NCI-H1417 treated with DMSO at 0.1 percent for 48 hours (cell line): ENCODE results near the gene PER2.
"Not testable (repeated sequence)": the region's sequence is repeated elsewhere in the genome, so short reads cannot be mapped to it uniquely, and the experiment has no call there.

Experiments used
- DNase-seq: peaks from one replicate; lab custom pipeline; 2025; lab: John Stamatoyannopoulos, UW

Gene PER2, protein sequence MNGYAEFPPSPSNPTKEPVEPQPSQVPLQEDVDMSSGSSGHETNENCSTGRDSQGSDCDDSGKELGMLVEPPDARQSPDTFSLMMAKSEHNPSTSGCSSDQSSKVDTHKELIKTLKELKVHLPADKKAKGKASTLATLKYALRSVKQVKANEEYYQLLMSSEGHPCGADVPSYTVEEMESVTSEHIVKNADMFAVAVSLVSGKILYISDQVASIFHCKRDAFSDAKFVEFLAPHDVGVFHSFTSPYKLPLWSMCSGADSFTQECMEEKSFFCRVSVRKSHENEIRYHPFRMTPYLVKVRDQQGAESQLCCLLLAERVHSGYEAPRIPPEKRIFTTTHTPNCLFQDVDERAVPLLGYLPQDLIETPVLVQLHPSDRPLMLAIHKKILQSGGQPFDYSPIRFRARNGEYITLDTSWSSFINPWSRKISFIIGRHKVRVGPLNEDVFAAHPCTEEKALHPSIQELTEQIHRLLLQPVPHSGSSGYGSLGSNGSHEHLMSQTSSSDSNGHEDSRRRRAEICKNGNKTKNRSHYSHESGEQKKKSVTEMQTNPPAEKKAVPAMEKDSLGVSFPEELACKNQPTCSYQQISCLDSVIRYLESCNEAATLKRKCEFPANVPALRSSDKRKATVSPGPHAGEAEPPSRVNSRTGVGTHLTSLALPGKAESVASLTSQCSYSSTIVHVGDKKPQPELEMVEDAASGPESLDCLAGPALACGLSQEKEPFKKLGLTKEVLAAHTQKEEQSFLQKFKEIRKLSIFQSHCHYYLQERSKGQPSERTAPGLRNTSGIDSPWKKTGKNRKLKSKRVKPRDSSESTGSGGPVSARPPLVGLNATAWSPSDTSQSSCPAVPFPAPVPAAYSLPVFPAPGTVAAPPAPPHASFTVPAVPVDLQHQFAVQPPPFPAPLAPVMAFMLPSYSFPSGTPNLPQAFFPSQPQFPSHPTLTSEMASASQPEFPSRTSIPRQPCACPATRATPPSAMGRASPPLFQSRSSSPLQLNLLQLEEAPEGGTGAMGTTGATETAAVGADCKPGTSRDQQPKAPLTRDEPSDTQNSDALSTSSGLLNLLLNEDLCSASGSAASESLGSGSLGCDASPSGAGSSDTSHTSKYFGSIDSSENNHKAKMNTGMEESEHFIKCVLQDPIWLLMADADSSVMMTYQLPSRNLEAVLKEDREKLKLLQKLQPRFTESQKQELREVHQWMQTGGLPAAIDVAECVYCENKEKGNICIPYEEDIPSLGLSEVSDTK (N-terminal part only)

DNA sequence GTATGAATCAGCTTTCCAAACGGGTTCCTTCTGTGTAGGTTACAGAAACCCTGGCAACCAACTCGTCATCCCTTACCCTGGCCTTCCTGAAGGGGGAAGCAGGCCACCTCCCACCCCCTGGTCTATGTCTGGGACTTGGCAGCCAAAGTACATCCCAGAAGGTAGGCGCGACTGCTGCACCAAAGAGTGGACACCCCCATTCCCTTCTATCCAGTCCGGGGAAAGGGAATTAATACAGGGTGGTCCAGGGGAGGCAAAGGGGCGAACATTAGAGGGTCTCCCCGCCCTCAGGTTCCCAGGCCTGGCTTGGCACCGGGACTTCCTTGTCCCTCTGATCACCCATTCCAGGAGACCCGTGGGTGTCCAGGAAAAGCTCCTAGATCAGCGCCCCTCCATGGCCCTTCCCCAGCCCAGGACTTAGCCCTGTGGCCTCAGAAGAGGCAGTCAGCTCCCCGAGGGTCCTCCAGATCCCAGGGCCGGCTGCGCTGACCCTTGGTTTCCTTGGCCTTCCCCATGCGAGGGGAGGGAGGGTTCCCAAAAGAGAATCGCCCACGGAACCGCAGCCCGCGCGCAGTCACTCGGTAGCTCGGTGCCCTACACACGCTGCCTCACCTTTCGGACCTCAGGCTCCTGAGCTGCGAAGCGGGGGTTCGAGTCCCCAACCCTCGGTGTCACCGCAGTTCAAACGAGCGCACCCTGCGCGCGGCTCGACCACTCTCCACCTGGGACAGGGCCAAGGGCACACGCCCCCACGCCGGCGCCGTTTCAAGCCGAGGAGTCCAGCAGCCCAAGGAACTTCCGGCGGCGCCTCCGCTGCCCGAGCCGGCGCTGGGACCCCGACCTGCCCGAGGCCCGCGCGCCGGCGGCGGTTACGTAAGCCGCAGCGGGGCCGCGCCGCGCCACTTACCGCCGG, at the start of gene PER2:
Gene PER2, minus strand, starts transcription at position 874 of the 913 bp plus-strand sequence. CDS start 10,674 bp downstream, outside the sequence.
- DNase-seq: no peak

DNA sequence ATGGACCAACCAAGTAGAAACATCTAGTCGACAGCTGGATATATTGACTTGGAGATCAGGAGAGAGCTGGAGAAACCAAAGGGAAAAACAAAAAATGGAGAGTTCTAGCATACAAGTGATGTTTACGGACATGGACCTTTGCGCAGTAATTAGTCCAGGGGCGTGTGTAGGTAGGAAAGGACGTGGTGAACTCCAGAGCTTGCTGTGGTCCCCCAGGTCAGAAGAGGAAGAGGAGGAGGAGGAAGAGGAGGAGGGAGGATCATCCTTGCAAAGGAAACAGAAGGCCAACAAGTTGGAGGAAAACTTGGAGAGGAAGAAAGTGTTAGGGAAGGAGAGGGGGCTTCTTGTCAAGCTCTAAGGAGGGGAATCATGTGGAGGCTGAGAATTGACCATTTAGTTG, 49.4 kb upstream of the PER2 start:
- DNase-seq: no peak

DNA sequence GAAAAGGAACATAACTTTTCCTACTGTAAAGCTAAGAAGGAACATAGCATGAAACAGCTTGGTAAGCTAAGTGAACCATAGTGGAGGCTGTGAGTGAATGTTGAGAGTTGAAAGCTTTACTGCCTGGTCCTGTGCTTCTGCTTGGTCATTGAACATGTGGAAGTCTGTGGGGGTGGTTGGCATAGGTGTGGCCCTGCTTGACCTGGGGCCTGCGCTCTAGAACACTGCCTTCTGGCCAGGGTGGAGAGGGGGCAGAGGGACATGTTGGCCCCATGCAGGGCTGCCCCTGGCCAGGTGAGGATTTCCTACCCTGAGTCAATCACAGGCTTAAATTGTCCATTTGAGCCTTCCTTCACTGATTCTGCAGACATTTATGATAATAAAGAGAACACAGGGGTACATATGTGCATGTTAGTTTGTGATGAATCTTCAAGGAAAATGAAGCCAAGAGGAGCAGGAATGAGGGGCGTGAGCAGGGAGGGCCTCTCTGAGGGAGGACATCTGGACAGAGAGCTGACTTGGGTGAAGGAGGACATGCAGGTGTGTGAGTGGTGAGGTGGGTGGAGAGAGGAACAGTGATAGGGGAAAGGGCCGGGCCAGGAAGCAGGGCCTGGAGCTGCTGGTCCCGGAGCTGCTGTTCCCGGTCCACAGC, 48.5 kb upstream of the PER2 start:
- DNase-seq: no peak

DNA sequence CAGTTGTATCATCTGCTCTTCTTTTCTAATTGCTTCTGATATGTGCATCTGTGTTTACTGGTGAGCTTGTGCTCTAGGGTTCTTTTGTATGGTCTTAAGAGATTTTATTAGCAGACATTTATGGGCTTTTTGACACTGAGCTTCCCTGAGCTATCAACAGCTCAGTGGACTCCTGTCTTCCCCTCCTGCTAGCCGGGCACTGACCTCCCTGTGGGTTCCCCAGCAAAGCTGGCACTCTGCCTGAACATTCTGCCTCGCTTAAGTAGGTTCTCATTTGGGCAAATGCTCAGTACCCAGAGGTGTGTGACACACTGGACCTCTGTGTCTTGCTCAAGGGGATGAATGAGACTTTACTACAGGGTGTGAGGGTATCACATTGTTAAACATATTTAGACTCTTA, 47.7 kb upstream of the PER2 start:
- DNase-seq: no peak

DNA sequence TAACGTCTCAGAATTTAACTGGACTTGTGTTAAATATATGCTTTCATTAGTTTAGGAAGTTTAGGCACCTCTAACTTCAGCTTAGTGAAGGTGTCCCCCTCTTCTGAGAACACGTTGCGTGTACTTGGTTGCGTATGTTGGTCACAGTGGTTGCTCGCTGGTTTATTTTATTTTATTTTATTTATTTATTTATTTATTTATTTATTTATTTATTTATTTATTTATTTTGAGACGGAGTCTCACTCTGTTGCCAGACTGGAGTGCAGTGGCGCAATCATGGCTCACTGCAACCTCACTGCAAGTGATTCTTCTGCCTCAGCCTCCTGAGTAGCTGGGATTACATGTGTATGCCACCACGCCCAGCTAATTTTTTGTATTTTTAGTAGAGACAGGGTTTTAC, 47.2 kb upstream of the PER2 start:
- not testable (repeated sequence) for DNase-seq

DNA sequence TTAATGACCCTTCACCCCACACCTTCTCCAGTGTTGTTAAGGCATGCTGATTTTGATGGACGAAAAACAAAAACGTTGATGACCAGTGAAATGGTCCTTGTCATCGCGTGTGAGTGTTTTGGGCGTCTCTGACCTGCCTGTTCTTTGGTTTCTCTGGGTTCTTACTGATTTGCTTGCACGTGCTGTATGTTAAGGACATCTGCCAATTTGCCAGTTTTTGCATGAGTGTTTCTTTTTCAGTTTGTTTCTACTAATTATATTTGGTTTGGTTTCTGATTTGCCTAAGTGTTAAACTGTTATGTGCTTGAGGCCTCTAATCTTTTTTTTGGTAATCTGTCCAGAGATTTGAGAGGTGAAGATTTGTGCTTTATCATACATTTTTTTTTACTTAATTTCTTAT, 46.5 kb upstream of the PER2 start:
- DNase-seq: no peak

DNA sequence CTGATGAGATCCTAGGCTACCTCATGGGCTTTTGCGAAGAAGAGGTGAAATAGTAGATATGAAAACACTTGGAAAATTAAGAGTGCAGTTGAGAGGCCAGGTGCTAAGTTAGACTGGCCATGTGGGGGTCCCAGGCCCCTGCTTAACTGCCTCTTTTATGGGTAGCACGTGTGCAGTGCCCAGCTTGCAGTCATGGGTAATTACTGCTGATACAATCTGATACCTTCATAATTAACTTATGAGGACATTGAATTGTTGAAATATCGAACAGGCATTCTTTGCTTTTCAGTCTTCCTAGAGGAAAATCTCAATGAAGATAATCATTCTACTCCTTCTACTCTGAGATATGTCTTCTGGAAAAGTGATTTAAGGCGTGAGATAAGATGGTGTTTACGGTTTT, 43.5 kb upstream of the PER2 start:
- no peak for DNase-seq

DNA sequence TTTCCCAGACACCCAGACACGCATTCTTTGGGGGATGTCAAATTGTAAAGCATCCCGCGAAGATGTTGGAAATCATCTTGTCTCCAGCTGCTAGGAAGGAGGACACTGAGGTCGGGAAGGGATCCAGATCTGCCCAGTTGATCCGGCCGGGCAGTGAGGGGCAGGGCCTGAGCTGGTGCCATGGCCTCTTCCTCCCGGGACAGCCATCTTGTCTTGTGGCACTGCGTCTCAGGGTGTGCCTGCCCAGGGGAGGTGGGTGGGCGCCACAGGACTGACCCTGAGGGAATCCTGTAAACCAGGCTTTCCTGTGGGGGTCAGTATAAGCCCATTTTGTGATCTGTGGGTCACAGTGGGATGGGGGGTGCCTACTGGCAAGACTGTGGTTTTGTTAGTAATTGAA, 42.0 kb upstream of the PER2 start:
- DNase-seq: no peak

DNA sequence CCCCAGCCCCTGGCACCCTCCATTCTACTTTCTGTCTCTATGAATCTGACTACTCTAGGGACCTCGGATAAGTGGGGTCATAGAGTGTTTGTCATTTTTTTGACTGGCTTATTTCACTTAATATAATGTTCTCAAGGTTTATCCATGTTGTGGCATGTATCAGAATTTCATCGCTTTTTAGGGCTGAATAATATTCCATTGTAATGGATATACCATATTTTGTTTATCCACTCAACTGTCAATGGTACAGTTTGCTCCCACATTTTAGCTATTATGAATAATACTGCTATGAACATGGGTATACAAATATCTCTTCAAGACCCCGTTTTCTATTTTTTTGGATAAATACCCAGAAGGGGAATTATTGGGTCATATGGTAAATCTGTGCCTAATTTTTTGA, 39.3 kb upstream of the PER2 start:
- no peak for DNase-seq

DNA sequence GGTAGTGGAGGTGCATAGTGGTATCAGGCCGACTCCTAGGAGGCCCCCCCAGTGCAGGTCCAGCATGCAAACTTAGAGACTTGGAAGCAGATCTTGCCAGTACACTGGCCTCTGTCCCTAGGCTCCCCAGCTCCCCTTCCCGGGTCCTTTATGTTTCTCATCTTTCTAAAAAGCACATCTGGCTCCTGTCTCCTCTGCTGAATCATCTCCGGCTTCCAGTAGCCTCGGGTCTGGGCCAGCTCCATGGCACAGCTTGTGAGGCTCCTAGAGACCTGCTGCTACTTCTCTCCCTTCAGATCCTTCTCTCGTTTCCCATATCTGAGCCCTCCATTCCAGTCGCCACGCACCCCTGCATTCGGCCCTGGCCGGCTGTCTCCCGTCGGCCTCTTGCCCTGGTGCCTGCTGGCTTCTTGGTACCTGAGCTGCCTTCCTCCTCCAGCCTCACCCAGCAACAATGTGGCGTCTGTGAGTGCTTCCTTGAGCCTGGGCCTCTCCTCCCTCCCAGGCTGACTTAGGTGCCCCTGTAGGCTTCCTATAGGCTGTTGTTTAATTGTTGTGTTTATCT, 38.5 kb upstream of the PER2 start:
- no peak for DNase-seq

DNA sequence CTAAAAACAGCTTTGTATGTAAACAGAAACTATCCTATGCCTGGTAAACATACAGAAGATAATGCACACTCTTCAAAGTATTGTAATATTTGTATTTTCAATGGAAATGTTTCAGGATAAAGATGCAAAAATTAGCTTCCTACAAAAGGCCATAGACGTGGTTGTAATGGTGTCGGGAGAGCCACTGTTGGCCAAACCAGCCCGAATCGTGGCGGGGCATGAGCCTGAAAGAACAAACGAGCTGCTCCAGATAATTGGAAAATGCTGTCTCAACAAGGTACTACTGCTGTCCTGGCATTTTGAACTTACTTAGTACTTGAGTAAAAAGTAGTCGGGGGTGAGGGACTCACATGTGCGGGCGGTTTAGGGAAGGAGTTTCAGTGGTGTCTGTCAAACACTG, 37.3 kb upstream of the PER2 start:
- DNase-seq: no peak

DNA sequence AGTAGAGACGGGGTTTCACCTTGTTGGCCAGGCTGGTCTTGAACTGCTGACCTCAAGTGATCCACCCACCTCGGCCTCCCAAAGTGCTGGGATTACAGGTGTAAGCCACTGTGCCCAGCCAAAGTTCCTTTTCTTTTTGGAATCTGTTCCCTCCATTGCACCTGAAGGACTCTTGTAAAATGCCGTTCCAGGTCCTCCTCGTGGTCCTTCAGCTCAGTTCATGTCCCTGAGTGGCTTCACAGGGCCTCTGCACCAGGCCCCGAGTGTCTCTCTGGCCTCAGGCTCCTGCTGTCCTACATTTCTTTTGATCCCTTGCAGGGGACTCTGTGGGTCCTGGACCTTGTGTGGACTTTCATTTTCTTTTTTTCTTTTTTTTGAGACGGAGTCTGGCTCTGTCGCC, 35.8 kb upstream of the PER2 start:
- DNase-seq: not testable (repeated sequence)

DNA sequence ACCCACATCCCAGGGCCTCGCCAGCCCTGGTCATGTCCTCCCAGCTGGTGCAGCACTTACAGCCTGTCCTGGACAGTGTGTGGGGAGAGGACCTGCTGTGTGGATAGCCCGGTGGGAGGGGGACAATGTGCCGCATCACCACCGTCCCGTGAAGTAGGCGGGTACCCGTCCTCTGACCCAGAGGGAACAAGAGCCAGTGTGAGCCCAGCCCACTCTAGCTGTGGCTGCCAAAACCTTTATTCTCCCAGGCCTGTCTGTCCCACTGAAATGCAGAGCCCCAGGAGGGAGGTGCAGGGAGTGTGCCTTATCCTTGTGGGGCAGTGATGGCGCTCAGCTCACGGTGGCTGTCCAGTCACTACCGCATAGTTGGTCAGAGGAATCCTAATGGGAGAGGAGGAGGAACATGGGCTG, 33.6 kb upstream of the PER2 start:
- no peak for DNase-seq

DNA sequence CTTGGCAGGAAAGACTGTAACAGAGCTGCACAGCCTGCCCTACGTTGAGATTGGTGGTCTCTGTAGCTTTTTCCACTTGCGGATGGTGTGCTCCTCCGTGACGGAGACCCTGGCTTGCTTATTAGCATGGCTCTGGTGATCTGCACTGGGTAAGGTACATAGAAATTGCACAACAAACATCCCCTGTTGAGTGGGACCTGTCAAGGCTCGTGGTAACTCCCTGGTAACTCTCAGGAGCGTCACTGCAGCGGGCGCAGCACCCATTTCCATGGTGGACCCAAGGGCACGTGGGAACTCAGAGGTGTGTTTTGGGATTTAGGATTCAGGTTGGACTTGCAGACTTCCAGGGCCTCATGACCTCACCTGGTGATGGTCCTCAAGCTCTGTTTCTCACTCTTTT, 33.1 kb upstream of the PER2 start:
- no peak for DNase-seq

DNA sequence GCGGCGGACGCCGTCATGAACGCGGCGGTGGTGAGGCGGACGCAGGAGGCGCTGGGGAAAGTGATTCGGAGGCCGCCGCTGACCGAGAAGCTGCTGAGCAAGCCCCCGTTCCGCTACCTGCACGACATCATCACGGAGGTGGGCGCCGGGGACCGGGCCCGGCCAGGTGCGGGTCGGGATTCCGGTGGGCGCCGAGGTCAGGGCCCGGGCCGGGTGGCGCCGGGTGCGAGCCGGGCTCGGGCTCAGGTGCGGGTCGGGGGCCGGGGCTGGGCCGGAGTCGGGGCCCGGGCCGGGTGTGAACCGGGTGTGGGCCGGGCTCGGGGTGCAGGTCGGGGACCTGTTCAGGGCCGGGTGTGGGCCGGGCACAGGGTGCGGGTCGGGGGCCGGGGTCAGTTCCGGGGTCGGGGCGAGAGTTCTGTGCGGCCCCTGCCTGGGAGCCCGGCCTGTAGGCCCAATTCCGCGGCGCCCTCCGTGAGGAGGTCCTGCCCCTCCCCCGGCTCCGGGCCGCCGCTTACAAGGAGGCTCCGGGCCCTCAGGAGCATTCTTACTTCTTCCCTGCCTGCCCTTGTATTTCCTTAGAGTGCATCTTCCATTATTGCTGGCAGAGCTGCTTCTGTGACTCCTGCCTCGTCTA, 32.4 kb upstream of the PER2 start:
- DNase-seq: no peak

DNA sequence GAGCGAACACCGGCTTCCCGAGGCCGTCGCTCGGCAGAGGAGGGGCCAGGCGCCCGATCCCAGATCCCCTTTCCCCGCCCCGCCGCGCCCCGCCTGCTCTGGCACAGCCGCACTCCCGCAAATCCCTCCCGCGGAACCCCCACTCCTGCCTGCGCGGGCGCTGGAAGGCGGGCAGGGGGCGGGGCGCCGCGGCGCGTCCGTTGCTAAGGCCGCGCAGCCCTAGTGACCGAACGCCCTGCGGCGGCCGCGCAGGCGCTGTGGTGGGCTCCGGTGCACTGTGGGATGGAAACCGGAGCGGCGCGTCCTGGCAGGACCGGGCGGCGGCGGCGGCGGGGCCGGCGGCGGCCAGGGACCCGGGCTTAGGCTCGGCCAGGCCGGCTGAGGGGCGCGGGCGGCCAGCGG, 31.8 kb upstream of the PER2 start, which contains the start of gene TRAF3IP1:
Gene TRAF3IP1, plus strand, starts transcription at position 273 of the 402 bp plus-strand sequence. CDS start 145 bp downstream, outside the sequence.
- DNase-seq: peak; percentile 79

DNA sequence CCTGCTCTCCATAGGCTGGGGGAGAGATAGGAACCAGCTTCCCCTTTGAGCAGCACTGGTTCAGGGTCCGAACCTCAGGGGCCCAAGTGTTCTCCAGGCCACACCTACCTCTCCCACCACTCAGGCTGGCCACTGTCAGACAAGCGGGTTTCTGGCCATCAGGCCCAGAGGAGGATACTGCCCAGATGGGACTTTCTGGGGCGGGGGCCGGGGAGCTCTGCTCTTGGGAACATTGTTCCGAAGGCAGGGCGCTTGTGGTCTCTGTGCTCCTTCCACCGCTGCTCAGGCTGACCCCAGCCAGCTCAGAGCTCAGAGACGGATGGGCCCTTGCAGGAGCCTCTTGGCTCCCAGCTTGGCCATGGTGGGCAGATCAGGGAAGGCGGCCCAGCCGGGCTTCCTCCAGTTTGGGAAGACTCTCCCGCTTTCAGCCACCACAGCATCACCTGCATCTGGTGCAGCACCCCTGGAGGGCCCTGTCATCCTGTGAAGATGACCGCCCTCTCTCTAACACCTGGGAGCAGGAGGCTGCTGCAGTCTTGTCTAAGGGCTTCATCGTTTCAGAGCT, 26.7 kb upstream of the PER2 start:
- DNase-seq: no peak

DNA sequence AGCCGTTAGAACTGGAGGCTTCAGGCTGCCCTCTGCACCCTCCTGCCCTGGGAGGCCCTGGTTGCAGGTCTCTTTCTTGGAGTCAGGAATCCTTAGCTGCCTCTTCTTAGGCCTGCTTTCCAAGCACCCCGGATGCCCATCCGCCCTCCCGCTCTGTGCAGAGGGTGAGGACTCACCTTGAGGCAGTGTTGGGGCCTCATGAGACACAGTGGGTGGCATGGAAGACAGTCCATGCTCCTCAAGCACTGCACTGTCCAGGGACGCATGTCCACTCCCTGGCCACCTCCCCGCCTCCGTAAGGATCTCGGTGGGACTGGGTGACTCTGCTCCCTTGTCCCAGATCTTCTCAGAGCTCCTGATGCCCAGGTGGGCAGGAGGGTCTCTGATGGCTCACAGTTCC, 26.2 kb upstream of the PER2 start:
- no peak for DNase-seq

DNA sequence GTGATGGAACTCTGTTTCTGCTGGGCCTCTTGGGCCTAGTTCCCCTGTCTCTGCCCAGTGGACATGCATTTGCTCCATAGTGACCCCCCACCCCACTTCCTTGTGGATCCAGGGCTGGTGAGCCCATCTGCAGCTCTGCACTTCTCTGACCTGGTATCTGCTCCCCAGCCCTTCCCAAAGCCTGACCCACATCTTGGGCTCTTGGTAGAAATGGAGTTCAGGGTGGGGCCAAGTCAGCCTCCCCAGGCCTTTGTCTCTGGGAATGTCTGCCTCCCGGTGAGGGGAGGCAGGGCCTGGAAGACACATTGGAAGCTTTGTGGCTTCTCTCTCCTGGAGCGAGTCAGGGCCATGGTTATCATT, 25.6 kb upstream of the PER2 start:
- no peak for DNase-seq
